ENCODE data around the gene NUB1. TPM values are rescaled to one million over a fixed set of nuclear protein-coding genes. Genes with fewer than 3 reads are reported as not detected.

NUB1 gene
- total RNA-seq, 2 donors from 2014 or later = 79.0 to 84.1 TPM

DNA sequence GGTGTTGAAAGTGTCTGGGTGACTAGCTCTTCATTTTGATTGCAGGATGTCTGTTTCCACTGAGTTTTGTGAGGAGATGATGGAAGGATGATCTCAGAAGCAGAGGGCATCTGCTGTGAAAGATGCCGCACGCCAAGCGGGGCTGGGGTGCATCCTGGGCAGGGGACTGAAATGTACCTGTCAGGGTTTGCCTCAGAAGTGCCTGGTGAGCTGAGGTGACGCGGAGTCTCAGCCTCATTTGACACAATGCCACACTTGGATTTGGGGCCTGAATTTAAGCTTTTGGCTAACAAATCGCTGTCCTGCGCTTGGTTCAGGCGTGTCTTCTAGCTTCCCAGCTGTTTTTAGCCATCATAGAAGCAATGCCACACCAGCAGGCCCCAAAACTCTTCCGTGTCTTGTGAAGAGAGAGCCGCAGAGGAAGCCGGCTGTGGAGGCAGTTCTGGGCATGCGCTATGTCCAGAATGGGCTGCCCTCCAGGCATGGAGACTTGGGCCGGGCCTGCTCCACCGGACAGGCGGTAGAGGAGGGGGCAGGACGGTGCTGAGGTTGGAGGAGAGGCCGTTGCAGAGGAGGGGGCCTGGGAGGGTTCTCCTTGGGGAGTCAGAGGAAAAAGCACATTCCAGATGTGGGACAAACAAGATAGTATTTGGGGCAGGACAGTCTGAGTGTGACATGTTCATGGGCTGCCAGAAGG, 37.0 kb downstream of the NUB1 start:
- DNase-seq = no peak
- no peak for ATAC-seq (replicated peaks in 1 of 2)
- Mint-ChIP-seq H3K27me3 (ENCODE audit: low read depth) (peaks cover 13% of the 10 kb centered on the region), H3K9me3 (no peaks in the 10 kb centered on the region), H3K36me3 (ENCODE audit: insufficient read depth in 2 of 2) (peaks cover 0 to 1% of the 10 kb centered on the region in 2 donors), H3K27ac (no peak overlapping the region), H3K4me1 (ENCODE audit: low read depth) (no peaks in the 10 kb centered on the region), H3K4me3 (no peak overlapping the region)

DNA sequence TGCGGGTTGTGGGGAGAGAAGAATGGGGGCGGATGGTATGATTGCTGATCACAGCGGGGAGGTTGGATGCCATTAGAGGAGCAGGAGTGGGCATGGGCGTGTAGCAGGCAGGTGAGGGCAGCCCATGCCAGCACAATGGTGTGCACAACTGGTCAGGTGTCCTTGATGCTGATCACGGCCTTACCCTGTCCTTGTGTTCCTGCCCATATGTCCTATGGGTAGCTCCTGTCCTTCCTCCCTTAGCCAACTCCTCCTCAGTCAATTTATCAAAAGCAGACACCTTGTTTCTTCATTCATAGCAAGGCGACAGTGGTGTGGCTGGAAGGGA, 37.5 kb downstream of the NUB1 start:
- H3K36me3 Mint-ChIP-seq (ENCODE audit: insufficient read depth in 2 of 2) = peaks cover 0 to 1% of the 10 kb centered on the region in 2 donors
- no peaks in the 10 kb centered on the region for H3K4me1 Mint-ChIP-seq (ENCODE audit: low read depth)
- DNase-seq (no peak), ATAC-seq (replicated peaks in 1 of 2) (no peak)
- H3K27ac Mint-ChIP-seq = no peak overlapping the region
- no peak overlapping the region for H3K4me3 Mint-ChIP-seq
- no peaks in the 10 kb centered on the region for H3K9me3 Mint-ChIP-seq
- H3K27me3 Mint-ChIP-seq (ENCODE audit: low read depth) = peaks cover 18% of the 10 kb centered on the region

DNA sequence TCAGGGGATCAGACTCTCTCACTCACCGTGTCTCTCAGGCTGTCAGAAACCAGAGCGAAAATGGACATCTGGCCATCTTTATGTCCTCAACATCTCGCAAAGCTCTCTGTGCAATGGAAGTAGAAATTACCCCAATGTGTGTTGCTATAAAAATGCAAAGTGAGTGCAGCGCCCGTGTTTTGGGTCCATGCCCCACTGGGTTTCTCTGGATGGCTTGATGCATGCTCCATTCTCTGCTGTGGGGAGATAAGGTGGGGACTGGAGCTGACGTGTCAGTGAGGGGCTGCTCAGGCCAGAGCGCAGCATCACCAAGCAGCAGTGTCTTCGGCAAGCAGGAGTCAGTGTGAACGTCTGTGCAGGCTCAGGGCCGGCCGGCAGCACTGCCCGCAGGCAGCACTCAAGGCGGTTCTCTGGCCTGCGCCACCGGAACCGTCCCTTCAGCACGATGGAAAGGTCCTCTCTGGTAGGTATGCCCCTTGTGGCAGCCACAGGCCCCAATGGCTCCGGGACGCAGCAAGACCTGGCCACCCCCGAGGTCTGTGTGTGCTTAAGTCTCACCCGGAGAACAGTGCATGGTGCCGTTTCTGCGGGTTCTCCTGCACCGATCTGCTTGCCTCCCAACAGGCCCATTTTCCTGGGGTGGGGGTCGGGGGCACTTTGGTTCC, 38.1 kb downstream of the NUB1 start:
- Mint-ChIP-seq H3K9me3 (no peaks in the 10 kb centered on the region), H3K4me1 (ENCODE audit: low read depth) (no peaks in the 10 kb centered on the region), H3K36me3 (ENCODE audit: insufficient read depth in 2 of 2) (peaks cover 0 to 1% of the 10 kb centered on the region in 2 donors), H3K27me3 (ENCODE audit: low read depth) (peaks cover 23% of the 10 kb centered on the region), H3K4me3 (no peak overlapping the region), H3K27ac (no peak overlapping the region)
- DNase-seq = no peak
- ATAC-seq (replicated peaks in 1 of 2) = no peak

DNA sequence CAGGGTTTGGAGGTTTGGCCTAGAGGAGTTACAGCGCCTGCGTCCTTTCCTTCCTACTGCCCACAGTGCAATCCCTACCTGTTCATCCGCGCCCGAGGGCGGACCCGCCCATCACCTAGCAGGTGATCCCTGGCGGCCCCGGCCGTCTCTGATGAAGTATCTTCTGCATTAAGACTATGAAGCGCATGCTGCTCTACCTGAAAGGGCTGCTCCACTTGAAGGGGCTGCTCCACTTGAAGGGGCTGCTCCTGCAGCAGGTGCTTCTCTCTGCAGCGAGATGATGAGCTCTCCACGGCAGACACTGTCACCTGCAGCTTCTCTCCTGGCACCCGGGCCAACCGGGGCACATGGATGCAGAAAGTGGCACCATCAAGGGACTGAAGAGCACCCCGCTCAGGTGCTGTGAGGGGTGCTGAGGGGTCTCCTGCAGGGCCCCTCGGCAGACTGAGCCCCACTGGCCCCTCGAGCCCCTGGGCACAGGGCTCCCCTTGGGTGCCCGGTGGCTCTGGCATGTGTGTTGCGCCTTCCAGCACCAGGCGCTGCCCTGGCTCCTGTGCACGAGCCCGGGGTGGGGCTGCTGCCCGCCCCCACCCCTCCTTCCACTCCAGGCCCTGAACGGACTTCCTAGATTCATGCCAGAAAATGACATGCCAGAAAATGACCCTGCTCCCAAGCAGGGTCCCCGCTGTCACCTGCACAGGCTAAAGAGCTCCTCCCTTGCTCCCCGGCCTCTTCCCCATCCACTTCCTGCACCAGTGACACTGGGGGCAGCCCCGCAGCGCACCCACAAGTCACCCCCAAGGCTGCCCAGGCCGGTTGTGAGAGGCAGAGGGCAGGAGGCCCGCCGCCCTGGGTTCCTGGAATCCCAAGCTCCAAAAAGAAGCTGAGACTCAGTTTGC, 38.8 kb downstream of the NUB1 start:
- no peak overlapping the region for H3K27ac Mint-ChIP-seq
- H3K27me3 Mint-ChIP-seq (ENCODE audit: low read depth) = peaks cover 25% of the 10 kb centered on the region
- H3K36me3 Mint-ChIP-seq (ENCODE audit: insufficient read depth in 2 of 2) = peaks cover 0 to 1% of the 10 kb centered on the region in 2 donors
- peak overlapping the region; percentile 60 to 65 for H3K4me3 Mint-ChIP-seq
- no peaks in the 10 kb centered on the region for H3K4me1 Mint-ChIP-seq (ENCODE audit: low read depth)
- ATAC-seq (replicated peaks in 1 of 2) (no peak), DNase-seq (no peak)
- H3K9me3 Mint-ChIP-seq = no peaks in the 10 kb centered on the region

DNA sequence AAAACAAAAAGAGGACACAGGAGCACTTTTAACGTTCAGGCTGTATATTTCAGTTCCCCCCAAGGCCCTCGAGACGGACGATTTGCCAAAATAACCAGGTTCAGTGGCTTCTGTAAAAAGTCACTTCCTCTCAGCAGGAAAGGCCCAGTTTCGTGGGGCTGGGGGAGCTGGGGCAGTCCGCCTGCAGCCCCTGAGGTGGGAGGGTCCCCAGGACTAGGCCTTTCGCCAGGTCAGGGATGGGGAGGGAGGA, 39.4 kb downstream of the NUB1 start:
- H3K36me3 Mint-ChIP-seq (ENCODE audit: insufficient read depth in 2 of 2) = peaks cover 0 to 1% of the 10 kb centered on the region in 2 donors
- no peak for ATAC-seq (replicated peaks in 1 of 2)
- no peak for DNase-seq
- H3K4me1 Mint-ChIP-seq (ENCODE audit: low read depth) = no peaks in the 10 kb centered on the region
- H3K4me3 Mint-ChIP-seq = peak overlapping the region; percentile 60 to 65
- no peak overlapping the region for H3K27ac Mint-ChIP-seq
- no peaks in the 10 kb centered on the region for H3K9me3 Mint-ChIP-seq
- H3K27me3 Mint-ChIP-seq (ENCODE audit: low read depth) = peaks cover 25% of the 10 kb centered on the region

DNA sequence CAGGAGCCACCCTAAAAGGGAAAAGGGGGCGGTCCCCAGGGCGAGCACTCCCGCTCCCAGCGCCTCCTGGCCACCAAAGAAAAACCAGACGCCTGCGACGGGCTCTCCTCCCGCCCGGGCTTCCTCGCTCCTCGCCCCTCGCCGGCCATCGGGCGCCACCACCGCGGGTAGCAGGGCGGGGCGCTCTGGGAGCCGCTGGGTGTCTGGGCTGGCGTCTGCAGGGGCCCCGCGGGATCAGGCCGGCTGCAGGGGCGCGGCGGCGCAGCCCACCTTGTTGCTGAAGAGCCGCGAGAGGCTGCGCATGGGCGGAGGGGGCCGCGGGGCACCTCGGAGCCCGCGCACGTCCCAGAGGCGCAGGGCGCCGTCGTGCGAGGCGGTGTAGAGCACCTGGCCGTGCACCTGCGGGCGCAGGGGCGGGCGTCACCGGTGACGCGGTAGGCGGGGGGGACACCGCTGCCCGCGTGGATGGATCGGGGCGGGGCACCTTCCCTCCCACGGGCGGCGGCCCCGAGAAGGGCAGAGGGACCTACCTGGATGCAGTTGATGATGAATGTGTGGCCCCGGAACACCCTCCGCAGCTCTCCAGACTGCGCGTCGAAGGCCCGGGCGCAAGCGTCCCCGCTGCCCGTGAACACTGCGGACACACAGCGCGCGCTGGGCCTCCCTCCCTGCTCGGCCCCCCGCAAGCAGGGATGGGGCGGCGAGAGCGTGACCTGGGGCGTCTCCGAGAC, 39.9 kb downstream of the NUB1 start:
- H3K36me3 Mint-ChIP-seq (ENCODE audit: insufficient read depth in 2 of 2) = peaks cover 0 to 1% of the 10 kb centered on the region in 2 donors
- H3K27ac Mint-ChIP-seq = no peak overlapping the region
- H3K4me1 Mint-ChIP-seq (ENCODE audit: low read depth) = no peaks in the 10 kb centered on the region
- DNase-seq = peak; percentile 13 to 20
- H3K9me3 Mint-ChIP-seq = no peaks in the 10 kb centered on the region
- H3K4me3 Mint-ChIP-seq = peak overlapping the region; percentile 80 to 85
- ATAC-seq (replicated peaks in 1 of 2) = peak; percentile 57
- peaks cover 25% of the 10 kb centered on the region for H3K27me3 Mint-ChIP-seq (ENCODE audit: low read depth)

DNA sequence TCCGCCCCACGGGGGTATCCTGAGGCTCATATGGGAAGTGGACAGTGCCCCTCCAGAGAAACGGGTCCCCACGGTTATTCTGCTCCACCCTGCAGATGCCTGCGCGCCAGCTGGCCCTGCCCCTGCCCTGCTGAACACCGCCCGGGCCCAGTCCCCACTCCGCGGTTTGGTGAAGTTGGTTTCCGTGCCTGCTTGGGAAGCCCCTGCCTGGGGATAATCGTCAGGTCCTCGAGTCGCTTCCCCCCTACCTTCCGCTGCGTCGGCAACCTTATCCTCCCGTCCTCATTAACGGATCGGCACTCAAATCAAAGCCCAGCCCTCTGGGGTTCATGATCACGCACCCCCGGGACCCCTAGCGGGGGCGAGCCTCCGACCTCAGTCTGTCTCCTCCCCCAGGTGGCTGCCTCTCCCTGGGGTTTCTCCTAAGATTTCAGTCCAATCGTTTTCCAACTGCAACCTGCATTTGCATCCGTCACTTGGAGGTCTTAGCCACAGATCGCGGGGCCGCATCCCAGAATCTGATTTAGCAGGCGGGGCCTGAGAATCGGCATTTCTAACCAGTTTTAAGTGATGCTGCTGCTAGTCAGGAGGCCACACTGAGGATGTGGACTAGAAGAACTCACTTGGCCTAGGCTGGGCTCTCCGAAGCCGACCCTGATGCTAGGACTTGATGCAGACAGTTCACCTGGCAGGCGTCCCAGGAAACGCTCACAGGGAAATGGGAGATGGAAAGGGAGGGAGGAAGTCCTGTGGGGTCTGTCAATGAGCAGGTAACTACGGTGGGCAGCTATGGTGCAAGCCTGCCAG, 40.7 kb downstream of the NUB1 start:
- Mint-ChIP-seq H3K27ac (no peak overlapping the region), H3K4me1 (ENCODE audit: low read depth) (no peaks in the 10 kb centered on the region), H3K4me3 (peak overlapping the region; percentile 80 to 85), H3K36me3 (ENCODE audit: insufficient read depth in 2 of 2) (peaks cover 0 to 1% of the 10 kb centered on the region in 2 donors), H3K27me3 (ENCODE audit: low read depth) (peaks cover 25% of the 10 kb centered on the region), H3K9me3 (no peaks in the 10 kb centered on the region)
- ATAC-seq (replicated peaks in 1 of 2) (peak; percentile 32 to 40), DNase-seq (peak; percentile 24 to 29)

DNA sequence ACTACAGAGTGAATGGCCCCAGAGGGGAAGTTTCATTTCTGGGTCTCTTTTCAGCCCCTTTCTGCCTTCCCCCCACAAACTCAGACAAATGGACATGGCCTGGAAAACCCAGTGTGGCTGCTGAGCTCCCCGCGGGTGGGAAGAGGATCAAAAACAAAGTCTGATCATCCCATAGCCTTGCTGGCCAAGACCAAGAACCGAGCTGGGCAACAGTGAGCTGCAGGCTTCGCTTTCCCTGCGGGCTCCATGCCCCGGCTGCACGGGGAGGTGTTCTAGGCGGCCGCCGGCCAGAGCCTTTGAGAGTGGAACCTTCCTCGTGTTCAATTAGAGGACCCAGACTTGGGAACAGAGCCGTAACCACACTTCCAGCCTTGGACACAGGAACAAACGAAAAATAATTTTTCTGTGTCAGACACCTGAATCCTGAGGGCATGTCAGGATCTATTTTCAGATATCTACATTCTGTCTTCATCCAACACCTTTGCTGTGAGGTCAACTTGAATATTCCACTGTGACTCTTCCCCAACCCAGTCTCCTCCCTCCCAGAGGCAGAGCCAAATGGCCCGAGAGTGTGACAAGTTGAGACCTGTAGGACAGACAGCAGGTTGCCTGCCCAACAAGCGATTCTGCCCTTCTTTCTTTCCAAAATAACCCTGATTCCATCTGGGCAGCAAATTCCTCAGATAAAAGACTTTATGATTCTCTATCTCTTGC, 42.2 kb downstream of the NUB1 start:
- DNase-seq (no peak), ATAC-seq (replicated peaks in 1 of 2) (no peak)
- H3K4me1 Mint-ChIP-seq (ENCODE audit: low read depth) = no peaks in the 10 kb centered on the region
- H3K27me3 Mint-ChIP-seq (ENCODE audit: low read depth) = peaks cover 25% of the 10 kb centered on the region
- no peaks in the 10 kb centered on the region for H3K9me3 Mint-ChIP-seq
- H3K36me3 Mint-ChIP-seq (ENCODE audit: insufficient read depth in 2 of 2) = no peaks in the 10 kb centered on the region
- H3K27ac Mint-ChIP-seq = no peak overlapping the region
- H3K4me3 Mint-ChIP-seq = no peak overlapping the region

DNA sequence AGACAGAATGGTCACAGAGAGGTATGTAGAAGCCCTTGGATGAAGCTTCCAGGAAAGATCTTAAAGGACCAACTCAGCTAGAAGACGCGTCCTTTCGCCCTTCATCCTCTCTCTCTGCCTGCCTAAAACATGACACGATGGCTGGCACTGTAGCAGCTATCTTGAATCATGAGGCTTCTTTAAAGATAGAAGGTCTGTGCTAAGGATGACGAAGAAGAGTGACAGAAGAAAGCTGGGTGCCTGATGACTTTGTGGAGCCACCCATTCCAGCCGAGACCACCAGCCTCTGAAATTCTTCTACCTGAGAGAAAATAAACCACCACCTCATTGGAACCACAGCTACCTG, 42.7 kb downstream of the NUB1 start:
- DNase-seq (no peak), ATAC-seq (replicated peaks in 1 of 2) (no peak)
- H3K4me3 Mint-ChIP-seq = no peak overlapping the region
- H3K4me1 Mint-ChIP-seq (ENCODE audit: low read depth) = no peaks in the 10 kb centered on the region
- peaks cover 25% of the 10 kb centered on the region for H3K27me3 Mint-ChIP-seq (ENCODE audit: low read depth)
- no peaks in the 10 kb centered on the region for H3K36me3 Mint-ChIP-seq (ENCODE audit: insufficient read depth in 2 of 2)
- no peak overlapping the region for H3K27ac Mint-ChIP-seq
- H3K9me3 Mint-ChIP-seq = no peaks in the 10 kb centered on the region

DNA sequence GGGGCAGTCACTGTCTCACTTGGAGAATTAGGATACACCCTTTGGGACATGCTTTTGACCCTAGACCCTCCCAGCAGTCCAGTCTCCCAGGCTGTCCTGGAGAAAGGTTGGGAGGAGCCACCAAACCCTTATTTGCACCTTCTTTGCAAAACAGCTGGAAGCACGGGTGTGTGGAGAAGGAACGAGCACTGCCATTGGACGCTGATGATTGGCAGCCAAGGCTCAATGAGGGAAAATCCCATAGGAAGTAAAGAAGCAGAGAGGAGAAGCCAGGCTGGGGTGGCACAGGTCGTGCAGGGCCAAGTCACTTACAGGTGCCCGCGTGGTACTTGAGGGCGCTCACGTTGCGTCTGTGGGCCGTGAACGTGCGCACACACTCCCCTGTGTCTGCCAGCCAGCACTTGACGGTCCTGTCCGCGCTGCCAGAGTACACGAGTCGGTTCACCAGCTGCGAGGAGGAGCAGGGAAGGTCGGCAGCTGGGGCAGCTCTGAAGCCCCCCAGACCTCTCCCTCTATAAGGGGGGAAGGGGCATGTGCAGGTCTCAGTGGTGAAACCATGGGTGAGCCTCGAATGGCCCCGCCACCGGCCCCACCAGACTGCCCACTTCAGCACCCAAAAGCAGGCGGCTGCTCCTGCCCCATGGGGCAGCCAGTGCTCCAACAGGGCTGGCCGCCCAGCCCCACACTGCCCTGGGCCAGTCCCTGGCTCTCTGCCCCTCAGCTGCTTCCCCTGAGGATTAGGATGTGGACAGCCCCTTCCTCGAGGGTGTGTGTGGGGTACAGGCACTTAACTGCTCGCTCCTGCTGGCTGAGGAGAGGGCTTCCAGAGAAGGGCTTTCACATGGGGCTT, 43.4 kb downstream of the NUB1 start:
- Mint-ChIP-seq H3K27ac (no peak overlapping the region), H3K36me3 (ENCODE audit: insufficient read depth in 2 of 2) (no peaks in the 10 kb centered on the region), H3K4me3 (no peak overlapping the region), H3K4me1 (ENCODE audit: low read depth) (no peaks in the 10 kb centered on the region), H3K9me3 (no peaks in the 10 kb centered on the region), H3K27me3 (ENCODE audit: low read depth) (peaks cover 25% of the 10 kb centered on the region)
- ATAC-seq (replicated peaks in 1 of 2) = no peak
- no peak for DNase-seq

DNA sequence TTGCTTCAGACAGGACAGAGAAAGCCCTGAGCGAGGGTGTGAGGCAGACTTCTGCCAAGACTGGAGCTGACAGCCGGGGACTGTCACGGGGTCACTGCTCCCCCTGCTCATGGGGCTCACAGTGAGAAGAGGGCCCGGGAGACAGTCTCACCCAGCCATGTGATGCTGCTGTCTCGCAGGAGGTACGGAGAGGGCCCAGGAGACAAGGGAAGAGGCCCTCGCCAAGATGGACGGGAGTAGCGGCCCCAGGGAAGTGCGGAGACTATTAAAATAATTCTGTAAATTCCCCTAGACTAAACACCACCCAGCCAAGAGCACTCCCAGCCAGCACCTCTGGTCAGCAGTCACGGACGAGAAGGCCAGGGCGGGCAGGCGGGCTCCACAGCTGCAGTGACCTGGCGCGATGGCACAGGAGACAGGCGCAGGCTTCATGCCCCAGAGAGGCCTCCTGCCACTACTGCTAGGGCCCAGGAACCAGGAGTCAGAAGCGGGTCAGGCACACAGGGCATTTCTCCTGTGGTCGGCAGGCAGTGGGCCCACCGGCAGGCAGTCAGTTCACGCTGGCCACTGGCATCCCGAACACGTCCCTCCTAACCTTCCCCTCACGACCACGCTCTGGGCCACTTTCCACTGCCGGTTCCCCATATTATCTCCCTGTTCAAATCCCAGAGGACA, 44.2 kb downstream of the NUB1 start:
- DNase-seq = no peak
- H3K27ac Mint-ChIP-seq = no peak overlapping the region
- H3K4me1 Mint-ChIP-seq (ENCODE audit: low read depth) = no peaks in the 10 kb centered on the region
- H3K27me3 Mint-ChIP-seq (ENCODE audit: low read depth) = peaks cover 25% of the 10 kb centered on the region
- H3K36me3 Mint-ChIP-seq (ENCODE audit: insufficient read depth in 2 of 2) = no peaks in the 10 kb centered on the region
- ATAC-seq (replicated peaks in 1 of 2) = no peak
- no peaks in the 10 kb centered on the region for H3K9me3 Mint-ChIP-seq
- H3K4me3 Mint-ChIP-seq = no peak overlapping the region

Measured in activated T-cell treated with anti-CD3 and anti-CD28 coated beads, Interleukin-2, amount 50 U/mL, for 72 hours (primary cell).